Lung (tissue), 12 donors: ENCODE measurements around the gene POU2F1. TPM values are rescaled to one million over a fixed set of nuclear protein-coding genes. Genes with fewer than 3 reads are reported as not detected.

Source experiments
- ATAC-seq: fragments of 200-7000 bp; cut with Tn5 transposase; one replicate; pipeline ENCODE4 v1.9.1; 2020; ENCODE audit warnings: moderate number of reproducible peaks; ENCODE audit not compliant: insufficient read depth, low FRiP score
- DNase-seq, 3 donors: peaks; one replicate each; pipeline ENCODE4 v3.0.0-alpha.2; 2013 to 2017
- H3K27ac ChIP-seq, 2 donors: one replicate each; pipeline ENCODE4 v1.5.1; 2013; ENCODE audit warnings: mild to moderate bottlenecking in 2 of 2, moderate library complexity in 2 of 2, control low read depth in 1 of 2, inconsistent platforms in 1 of 2, low read depth in 1 of 2, low read length in 1 of 2
- H3K27me3 ChIP-seq, 3 donors: one replicate each; pipeline ENCODE4 v1.5.1; 2013; ENCODE audit warnings: low read length in 2 of 3; ENCODE audit not compliant: control insufficient read depth in 3 of 3, insufficient read depth in 3 of 3
- H3K36me3 ChIP-seq, 4 donors: one replicate each; pipeline ENCODE4 v1.5.1; 2013; ENCODE audit warnings: low read length in 4 of 4, mild to moderate bottlenecking in 1 of 4, moderate library complexity in 1 of 4; ENCODE audit not compliant: control insufficient read depth in 4 of 4, insufficient read depth in 4 of 4
- H3K4me1 ChIP-seq, 5 donors: one replicate each; pipeline ENCODE4 v1.5.1; 2013; ENCODE audit warnings: low read length in 5 of 5, mild to moderate bottlenecking in 2 of 5, moderate library complexity in 1 of 5; ENCODE audit not compliant: control insufficient read depth in 5 of 5, insufficient read depth in 5 of 5
- H3K4me3 ChIP-seq: one replicate; pipeline ENCODE4 v1.5.1; 2013; ENCODE audit warnings: mild to moderate bottlenecking, control low read depth, moderate library complexity
- H3K9ac ChIP-seq, 2 donors: one replicate each; pipeline ENCODE4 v1.5.1; 2013; ENCODE audit warnings: low read length in 2 of 2, control low read depth in 1 of 2; ENCODE audit not compliant: insufficient read depth in 1 of 2
- H3K9me3 ChIP-seq, 4 donors: one replicate each; pipeline ENCODE4 v1.5.1; 2013; ENCODE audit warnings: low read length in 3 of 4, mild to moderate bottlenecking in 1 of 4, moderate library complexity in 1 of 4; ENCODE audit not compliant: control insufficient read depth in 4 of 4, insufficient read depth in 3 of 4
- WGBS, 2 donors: extraction: QIAGEN DNeasy Blood & Tissue Kit; methylation state at CpG; one replicate each; pipeline ENCODE4 v1.1.7; 2013; 5-methylcytosine and 5-hydroxymethylcytosine counted together
- polyA plus RNA-seq, 2 donors: library from polyadenylated mRNA; stranded (reverse); fragments of 200-250 nt; gene quantifications; one replicate each; pipeline ENCODE4 v1.2.1, GENCODE V29; 2013
- total RNA-seq, 2 donors: library from RNA; depleted of rRNA in 1 of 2; stranded (reverse); fragments of >200 nt in 1 of 2; gene quantifications; one replicate each; pipeline ENCODE4 v1.2.1, GENCODE V29; 2014 to 2021
- TF ChIP-seq, protein P1 (sequence below): IDR thresholded peaks from 2 replicates; pipeline ENCODE4 v1.5.1; 2012; ENCODE audit warnings: mild to moderate bottlenecking; ENCODE audit errors: control extremely low read depth, extremely low read depth
- donor health status: control.
- donor health status: control.
- donor health status: Bipolar disorder and iron deficiency.
- donor health status: healthy.
- donor health status: DM: yes; HTN: yes; CAD: no.

The POU2F1 gene
- total and polyA plus RNA-seq, 4 donors: 2.0 to 34.4 (median 8.7) TPM

DNA sequence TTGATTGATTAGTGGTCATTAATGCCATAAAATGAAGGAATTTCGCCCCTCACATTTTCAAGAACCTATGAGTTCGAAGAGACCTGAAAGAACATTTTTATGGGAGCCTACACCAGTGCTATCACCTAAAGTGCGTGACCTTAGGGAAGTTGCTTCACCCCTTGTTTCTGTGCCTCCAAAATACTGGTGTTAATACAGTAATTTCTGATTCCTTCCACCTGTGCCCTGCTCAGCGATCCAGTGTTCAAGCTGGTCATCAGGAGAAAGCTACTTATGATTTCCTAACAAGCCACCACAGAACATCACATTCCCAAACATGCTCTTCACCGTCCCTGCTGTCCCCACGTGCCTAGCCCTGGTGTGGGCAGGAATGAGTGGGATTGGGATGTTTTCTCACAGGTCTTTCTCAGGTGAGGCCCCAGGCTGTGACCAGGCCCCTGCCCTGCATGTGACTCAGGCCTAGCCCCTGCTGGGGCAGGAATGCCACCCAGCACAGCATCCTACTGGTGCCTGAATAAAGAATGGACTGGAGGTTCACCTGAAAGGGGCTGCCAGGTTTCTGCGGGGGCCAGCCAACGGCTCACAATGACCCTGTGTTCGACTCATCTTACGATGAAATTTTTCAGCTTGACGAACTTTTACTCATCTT is 237.4 kb downstream of the POU2F1 start:
- WGBS, 2 donors: 78% methylated on average over 11 of the region's 11 CpGs
- DNase-seq: no peak
- Histone ChIP-seq H3K27ac (no peak overlapping the region), H3K36me3 (no peaks in the 10 kb centered on the region), H3K27me3 (peaks cover 0 to 16% (median 11%) of the 10 kb centered on the region in 3 donors), H3K4me3 (no peak overlapping the region), H3K9me3 (no peaks in the 10 kb centered on the region), H3K4me1 (peaks cover 0 to 2% (median 0%) of the 10 kb centered on the region in 5 donors), H3K9ac (no peak overlapping the region)
- no peak for ATAC-seq
- TF ChIP-seq, protein P1, sequence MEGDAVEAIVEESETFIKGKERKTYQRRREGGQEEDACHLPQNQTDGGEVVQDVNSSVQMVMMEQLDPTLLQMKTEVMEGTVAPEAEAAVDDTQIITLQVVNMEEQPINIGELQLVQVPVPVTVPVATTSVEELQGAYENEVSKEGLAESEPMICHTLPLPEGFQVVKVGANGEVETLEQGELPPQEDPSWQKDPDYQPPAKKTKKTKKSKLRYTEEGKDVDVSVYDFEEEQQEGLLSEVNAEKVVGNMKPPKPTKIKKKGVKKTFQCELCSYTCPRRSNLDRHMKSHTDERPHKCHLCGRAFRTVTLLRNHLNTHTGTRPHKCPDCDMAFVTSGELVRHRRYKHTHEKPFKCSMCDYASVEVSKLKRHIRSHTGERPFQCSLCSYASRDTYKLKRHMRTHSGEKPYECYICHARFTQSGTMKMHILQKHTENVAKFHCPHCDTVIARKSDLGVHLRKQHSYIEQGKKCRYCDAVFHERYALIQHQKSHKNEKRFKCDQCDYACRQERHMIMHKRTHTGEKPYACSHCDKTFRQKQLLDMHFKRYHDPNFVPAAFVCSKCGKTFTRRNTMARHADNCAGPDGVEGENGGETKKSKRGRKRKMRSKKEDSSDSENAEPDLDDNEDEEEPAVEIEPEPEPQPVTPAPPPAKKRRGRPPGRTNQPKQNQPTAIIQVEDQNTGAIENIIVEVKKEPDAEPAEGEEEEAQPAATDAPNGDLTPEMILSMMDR: no peak

DNA sequence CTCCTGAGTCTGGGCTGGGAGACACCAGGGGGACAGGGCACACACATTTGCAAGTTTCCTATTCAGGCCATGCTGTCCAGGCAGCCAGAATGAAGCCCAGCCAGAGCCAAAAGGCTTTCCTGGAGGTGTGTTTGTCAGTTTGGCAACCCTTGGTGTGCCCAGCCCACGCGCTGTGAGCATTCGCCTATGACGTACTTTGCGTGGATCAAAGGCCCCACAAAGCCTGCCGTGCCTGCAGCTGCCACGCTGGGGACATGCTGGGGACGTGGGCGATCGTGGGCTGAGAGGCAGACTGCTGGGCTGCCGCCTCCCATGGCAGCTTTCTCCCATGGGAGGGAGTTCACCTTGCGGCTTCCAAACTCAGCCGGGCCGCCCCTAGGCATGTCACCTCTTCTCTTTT is 240.2 kb downstream of the POU2F1 start:
- no peaks in the 10 kb centered on the region for H3K9me3 ChIP-seq
- WGBS, 2 donors: 97 to 98% methylated on average over 14 of the region's 14 CpGs
- TF ChIP-seq, protein P1: no peak
- ATAC-seq: no peak
- H3K4me1 ChIP-seq: peaks cover 0 to 3% (median 0%) of the 10 kb centered on the region in 5 donors
- no peak for DNase-seq
- H3K27ac ChIP-seq: no peak overlapping the region
- peaks cover 0 to 13% (median 2%) of the 10 kb centered on the region in 3 donors for H3K27me3 ChIP-seq
- H3K4me3 ChIP-seq: no peak overlapping the region
- no peaks in the 10 kb centered on the region for H3K36me3 ChIP-seq
- no peak overlapping the region for H3K9ac ChIP-seq

DNA sequence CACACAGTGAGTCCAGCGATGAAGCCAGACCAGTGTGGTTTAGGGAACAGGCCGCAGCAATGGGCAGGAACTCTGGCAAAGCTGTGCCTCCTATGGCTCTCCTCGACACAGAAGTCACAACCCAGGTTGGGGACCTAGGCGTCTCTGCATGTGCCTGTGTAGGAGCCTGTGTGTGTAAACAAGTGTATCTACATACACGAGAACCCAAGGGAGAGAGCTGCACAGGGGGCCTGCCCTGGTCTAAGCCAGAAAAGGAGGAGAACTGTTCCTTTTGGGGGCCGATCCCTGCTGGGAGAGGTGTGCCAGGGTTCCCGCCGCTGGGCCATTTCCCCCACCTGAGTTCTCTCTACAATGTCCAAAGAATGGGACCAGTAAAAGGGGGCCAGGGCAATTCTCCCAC is 241.7 kb downstream of the POU2F1 start:
- Histone ChIP-seq H3K9ac (no peak overlapping the region), H3K27ac (no peak overlapping the region), H3K4me3 (no peak overlapping the region), H3K9me3 (no peaks in the 10 kb centered on the region), H3K27me3 (peaks cover 0 to 6% (median 2%) of the 10 kb centered on the region in 3 donors), H3K36me3 (no peaks in the 10 kb centered on the region), H3K4me1 (peaks cover 0 to 3% (median 0%) of the 10 kb centered on the region in 5 donors)
- DNase-seq: no peak
- WGBS, 2 donors: 89% methylated on average over 8 of the region's 8 CpGs
- TF ChIP-seq, protein P1: no peak
- ATAC-seq: no peak

DNA sequence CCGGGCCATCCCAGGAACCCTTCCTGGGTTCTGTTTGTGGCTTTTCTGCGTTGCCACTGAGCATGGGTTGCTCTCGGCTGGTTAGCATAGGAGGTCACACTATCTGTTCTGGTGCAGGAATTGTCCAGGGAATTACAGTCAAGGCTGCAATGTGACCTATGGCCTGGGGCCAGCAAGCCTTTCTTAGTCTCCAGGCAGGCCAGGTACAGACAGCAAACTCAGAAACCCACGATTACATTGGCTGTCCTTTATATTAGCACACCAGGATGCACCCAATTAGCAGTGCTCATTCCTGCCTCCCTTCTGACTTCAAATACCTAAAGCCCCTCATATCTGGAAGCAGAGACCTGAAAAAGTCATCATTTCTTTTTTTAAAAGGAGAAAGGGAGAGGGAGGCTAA is 242.4 kb downstream of the POU2F1 start:
- no peak for ATAC-seq
- H3K27me3 ChIP-seq: no peaks in the 10 kb centered on the region
- peaks cover 0 to 3% (median 0%) of the 10 kb centered on the region in 5 donors for H3K4me1 ChIP-seq
- 84 to 91% methylated on average over 4 of the region's 4 CpGs for WGBS, 2 donors
- no peaks in the 10 kb centered on the region for H3K9me3 ChIP-seq
- H3K27ac ChIP-seq: no peak overlapping the region
- no peak for DNase-seq
- H3K4me3 ChIP-seq: no peak overlapping the region
- TF ChIP-seq, protein P1: no peak
- H3K9ac ChIP-seq: no peak overlapping the region
- H3K36me3 ChIP-seq: no peaks in the 10 kb centered on the region
